GM21526 (cell line): ENCODE data around the gene SRGAP2C.
"Not testable (repeated sequence)": the region's sequence is repeated elsewhere in the genome, so short reads cannot be mapped to it uniquely, and the experiment has no call there.

Source experiments
- ATAC-seq: cut with Tn5 transposase; IDR thresholded peaks from one replicate; pipeline ENCODE4 v1.9.1; 2021; ENCODE audit warnings: moderate library complexity; ENCODE audit not compliant: unreplicated experiment, low FRiP score

The SRGAP2C gene

DNA sequence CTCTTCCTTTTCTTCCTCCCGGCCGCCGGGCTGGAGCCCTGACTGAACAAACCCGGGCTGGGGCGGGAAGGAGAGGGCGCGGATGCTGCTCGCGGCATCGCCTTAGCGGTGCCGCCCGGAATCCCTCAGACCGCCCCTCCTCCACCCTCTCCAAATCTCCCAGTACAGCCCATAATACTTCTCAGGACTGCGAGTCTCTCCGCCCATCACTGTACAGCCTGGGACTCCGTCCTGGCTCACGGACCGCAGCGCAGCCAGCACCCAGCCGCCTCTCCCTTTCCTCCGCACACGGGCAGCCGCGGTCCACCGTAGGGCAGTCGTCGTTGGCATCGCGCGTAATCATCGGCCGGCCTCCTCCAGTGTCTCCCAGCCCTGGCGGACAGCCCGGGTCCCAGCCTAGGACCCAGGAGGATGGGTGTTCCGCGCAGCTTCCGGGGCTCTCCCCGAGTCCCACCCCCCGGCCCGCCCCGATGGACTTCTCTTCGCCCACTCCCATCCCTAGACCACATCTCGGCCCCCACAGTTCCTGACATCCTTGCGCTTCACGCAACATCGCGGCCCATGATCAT, 449 bp downstream of the SRGAP2C start:
- ATAC-seq: not testable (repeated sequence)

DNA sequence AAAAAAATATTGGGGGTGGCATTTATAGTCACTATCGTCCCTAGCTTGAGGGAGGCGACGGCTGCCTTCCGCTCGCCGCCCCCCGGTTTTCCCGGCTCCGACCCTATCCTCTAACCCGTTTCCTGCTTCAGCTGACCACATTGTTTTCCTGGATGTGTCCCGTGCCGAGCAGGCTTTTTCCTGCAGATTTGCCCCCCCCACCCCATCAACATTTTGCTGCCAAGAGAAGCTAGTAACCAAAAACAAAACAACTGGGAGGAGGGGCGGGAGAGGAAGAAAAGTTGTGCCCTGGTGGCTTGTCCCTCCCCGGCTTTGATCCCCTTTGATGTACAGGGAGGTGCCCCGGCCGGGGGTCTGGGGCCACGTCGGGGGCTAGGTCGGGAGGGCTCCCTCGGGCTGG, 1.4 kb downstream of the SRGAP2C start:
- not testable (repeated sequence) for ATAC-seq

GRCh38 chr1:121187914-121188313, 3.1 kb downstream of the SRGAP2C start:
- not testable (repeated sequence) for ATAC-seq

GRCh38 chr1:121192512-121192911, 7.7 kb downstream of the SRGAP2C start:
- not testable (repeated sequence) for ATAC-seq

DNA sequence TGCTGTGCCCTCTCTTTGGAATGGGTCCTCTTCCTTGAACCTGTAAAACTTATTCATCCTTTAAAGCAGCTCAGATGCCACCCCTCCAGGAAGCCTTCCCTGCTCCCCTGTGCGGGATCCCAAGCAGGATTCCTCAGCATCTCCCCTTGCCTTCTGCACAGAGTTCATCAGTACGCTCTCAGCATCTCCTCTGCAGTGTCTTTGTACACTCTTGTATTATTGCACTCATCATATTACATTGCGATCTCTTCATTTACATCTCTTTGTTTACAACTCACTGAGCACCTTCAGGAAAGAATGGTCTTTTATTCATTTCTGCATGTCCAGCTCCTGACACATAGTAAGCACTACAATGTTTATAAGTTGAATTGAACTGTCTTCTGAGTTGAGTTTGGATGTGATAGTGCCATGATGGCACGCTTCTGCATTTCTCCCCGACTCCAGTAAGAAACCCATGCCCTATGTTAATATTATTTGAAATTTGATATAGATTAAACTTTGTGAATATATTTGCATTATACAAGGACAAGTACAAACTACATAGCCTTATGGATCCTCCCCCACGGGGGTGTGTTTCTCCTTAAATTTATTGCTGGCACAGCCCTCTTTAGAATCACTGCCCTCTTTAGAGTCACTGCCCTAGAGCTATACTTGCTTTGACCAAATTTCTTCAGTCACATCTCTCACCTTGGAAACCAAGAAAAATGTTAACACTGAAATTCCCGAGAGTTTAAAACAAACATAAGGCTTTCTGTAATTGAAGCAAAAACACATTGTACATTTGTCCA, 12.5 kb downstream of the SRGAP2C start:
- ATAC-seq: not testable (repeated sequence)

GRCh38 chr1:121199763-121200162, 15.0 kb downstream of the SRGAP2C start:
- ATAC-seq: not testable (repeated sequence)

DNA sequence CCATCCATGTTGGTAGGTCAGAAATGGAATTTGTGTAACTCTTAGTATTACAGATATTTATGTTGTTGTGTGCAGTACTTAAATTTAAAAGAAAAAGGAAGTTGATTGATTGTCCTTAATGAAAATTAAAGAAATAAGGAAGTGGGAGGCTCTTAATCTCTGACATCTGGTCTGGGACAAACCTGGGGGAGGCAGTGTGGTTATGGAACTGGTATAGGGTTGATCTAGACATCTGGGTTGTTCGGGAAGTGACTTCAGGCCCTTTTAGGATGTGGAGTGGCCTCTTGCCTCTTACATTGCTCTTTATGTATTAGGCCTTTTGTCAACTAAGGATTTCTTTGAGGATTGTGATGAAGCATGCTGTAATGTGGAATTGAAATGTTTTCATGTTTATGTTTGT, 15.5 kb downstream of the SRGAP2C start:
- ATAC-seq: not testable (repeated sequence)

DNA sequence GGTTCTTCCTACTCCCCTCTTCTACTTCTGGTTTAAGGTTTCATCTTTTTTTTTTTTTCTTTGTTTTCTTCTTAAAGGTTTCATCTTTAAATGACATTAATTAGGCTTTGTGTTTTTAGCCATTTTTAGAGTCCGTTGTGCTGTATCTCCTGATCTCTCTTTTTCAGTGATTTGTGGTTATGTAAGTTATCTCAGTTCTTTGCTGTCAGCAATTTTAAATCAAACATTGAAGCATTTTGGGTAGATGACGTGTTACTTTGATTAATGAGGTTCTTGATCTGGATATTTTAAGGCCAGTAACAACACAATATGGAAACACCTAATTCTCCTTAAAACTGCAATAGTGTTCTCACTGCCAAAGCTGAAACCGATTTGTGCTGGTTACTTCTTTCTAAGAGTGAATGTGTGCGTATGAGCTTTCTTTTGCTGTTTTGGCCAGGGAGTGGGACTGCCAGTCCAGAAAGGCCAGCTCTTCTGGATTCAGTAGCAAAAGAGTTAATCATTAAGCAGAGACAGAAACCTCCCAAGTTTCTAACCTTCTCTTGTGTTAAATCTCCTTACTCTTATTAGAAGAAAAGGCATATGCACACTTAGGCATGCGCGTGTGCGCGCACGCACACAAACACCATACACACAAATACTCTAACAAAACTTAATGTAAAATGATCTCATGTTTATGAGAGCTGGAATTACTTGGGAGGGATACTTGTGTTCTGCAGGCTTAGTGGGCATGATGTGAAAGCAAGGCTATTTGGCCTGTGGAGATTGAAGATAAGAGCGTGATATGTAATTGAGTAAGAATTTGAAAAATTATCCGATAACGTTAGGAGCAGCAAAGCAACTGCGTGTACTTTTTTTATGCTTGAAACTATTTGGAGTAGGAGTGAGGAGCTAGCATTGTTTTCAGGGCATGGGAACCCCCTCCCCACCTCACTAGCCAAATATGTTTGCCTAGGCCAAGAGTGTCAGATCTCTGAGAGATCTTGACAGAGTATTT, 16.5 kb downstream of the SRGAP2C start:
- not testable (repeated sequence) for ATAC-seq

DNA sequence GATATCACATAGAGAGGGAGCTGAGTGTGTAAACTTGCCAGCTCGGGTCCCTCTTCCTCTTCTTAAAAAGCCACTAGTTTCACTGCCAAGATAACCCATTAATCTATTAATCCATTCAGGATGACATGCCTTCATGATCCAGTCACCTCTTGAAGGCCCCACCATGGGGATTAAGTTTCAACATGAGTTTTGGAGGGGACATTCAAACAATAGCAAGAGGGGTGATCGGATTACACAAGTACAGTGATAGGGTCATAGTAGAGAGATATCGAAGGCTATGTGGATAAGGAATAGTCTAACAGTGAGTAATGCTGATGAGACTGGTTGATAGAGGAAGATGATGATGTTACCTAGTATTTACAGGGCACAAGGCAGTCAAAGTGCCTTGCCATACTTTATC, 18.2 kb downstream of the SRGAP2C start:
- not testable (repeated sequence) for ATAC-seq

- not testable (repeated sequence) for ATAC-seq
Measured at GRCh38 chr1:121205786-121206711, 21.3 kb downstream of the SRGAP2C start.

- not testable (repeated sequence) for ATAC-seq
Measured at GRCh38 chr1:121207328-121207727, 22.6 kb downstream of the SRGAP2C start.

DNA sequence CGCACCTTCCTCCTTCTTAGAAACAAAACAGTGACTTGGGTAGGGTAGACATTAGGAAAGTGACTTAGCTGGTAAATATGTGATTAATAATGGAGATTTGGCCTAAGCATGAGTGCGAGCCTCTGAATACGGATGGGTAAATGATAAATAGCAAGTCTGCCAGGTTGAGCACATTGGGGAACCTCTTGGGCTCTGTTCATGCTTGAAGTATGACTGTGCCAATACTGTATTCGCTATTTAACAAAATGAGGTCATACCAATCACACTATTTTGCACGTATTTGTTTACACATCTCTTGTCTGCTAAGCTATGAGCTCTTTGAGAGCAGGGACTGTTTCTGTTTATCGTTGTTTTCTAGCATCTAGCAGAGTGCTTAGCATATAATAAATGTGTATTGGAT, 23.6 kb downstream of the SRGAP2C start:
- not testable (repeated sequence) for ATAC-seq

GRCh38 chr1:121210778-121211177, 26.0 kb downstream of the SRGAP2C start:
- ATAC-seq: not testable (repeated sequence)

- not testable (repeated sequence) for ATAC-seq
Measured at GRCh38 chr1:121213491-121213890, 28.7 kb downstream of the SRGAP2C start.

- ATAC-seq: not testable (repeated sequence)
Measured at GRCh38 chr1:121214544-121215156, 29.9 kb downstream of the SRGAP2C start.

- not testable (repeated sequence) for ATAC-seq
Measured at GRCh38 chr1:121215699-121216417, 31.1 kb downstream of the SRGAP2C start.

DNA sequence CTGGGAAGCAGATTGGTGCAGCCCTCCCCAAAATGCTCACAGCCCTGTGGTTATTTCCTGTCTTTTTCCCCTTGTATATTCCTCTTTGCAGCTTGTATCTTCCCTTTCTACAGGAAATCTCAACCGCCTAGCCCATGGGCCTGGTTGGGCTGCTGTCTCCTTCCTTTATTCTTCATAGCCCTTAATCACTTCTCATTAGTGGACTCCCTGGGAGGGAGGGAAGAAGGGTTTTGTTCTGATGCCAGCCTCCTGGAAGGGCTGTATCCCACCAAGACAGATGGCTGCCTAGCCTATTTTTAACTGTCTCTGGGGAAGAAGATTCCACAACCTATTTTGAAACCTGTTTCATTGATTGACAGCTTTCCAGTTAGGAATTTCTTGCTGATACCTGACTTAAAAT, 31.9 kb downstream of the SRGAP2C start:
- ATAC-seq: not testable (repeated sequence)

DNA sequence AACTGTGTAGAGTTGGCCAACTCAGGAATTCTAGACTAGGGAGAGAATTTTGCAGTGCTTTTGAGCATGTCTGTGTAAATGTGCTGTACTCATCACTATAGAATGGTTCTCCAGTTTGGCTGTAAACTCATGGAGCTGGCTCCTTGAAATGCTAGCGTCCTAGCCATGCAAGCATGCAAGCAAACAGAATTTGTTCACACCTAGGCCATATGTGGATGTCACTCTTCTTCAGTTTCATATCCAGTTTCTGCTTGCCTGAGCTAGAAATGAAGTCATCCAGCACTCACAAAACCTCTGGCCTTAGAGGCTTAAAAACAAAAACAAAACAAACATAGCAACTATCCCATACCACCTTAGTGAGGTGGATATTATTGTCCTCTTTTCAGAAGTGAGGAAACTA, 37.0 kb downstream of the SRGAP2C start:
- not testable (repeated sequence) for ATAC-seq

- ATAC-seq: peak; percentile 98
Measured at GRCh38 chr1:121224714-121225113, 39.9 kb downstream of the SRGAP2C start.
